H1 (cell line): ENCODE measurements around the gene WFIKKN1.

ENCODE experiments used
- CHD1 ChIP-seq: IDR thresholded peaks from 2 replicates; pipeline ENCODE4 v1.6.1; 2012; ENCODE audit warnings: low read depth, low read length, improper control_type of control experiment
- CTCF ChIP-seq, 3 experiments: IDR thresholded peaks; 1 replicate in 2 of 3; 2 replicates in 1 of 3; pipeline versions ENCODE4 v1.5.1 to v1.6.1; 2011; ENCODE audit warnings: low read length in 3 of 3, mild to moderate bottlenecking in 3 of 3, inconsistent platforms in 2 of 3, low read depth in 1 of 3, moderate library complexity in 1 of 3; ENCODE audit not compliant: insufficient read depth in 1 of 3; ENCODE audit errors: control extremely low read depth in 1 of 3
- EP300 ChIP-seq, 2 experiments: IDR thresholded peaks; 1 replicate in 1 of 2; 2 replicates in 1 of 2; pipeline ENCODE4 v1.6.1; 2011 to 2012; ENCODE audit warnings: low read depth in 2 of 2, low read length in 2 of 2, mild to moderate bottlenecking in 2 of 2, borderline replicate concordance in 1 of 2, inconsistent platforms in 1 of 2, moderate library complexity in 1 of 2
- EZH2 ChIP-seq: fragments of 200-600 bp; sonication (generic); IDR thresholded peaks from 2 replicates; pipeline ENCODE4 v1.7.1; 2012; ENCODE audit warnings: low read depth, mild to moderate bottlenecking, moderate library complexity, low read length, inconsistent platforms; ENCODE audit not compliant: severe bottlenecking
- POLR2A ChIP-seq, 2 experiments: IDR thresholded peaks; 1 replicate in 1 of 2; 2 replicates in 1 of 2; pipeline ENCODE4 v1.6.1; 2011; ENCODE audit warnings: low read depth in 2 of 2, low read length in 2 of 2, mild to moderate bottlenecking in 2 of 2; ENCODE audit errors: control extremely low read depth in 1 of 2
- RAD21 ChIP-seq, 2 experiments: IDR thresholded peaks in 1 of 2; conservative IDR thresholded peaks in 1 of 2; 2 replicates each; pipeline ENCODE4 v1.6.1; 2011; ENCODE audit warnings: low read depth in 2 of 2, low read length in 2 of 2, improper control_type of control experiment in 1 of 2, inconsistent platforms in 1 of 2, mild to moderate bottlenecking in 1 of 2, moderate library complexity in 1 of 2
- SAP30 ChIP-seq: fragments of 300-600 bp; sonication (generic); IDR thresholded peaks from 2 replicates; pipeline ENCODE4 v1.7.1; 2012; ENCODE audit warnings: low read length, moderate library complexity, mild to moderate bottlenecking, inconsistent platforms; ENCODE audit not compliant: insufficient read depth, insufficient replicate concordance

- TF ChIP-seq CHD1 (no peak), SAP30 (no peak), RAD21 (IDR thresholded peaks at IDR 0.05 in 1 of 2, conservative IDR thresholded peaks at IDR 0.05 in 1 of 2; ENCODE audit: low read depth in 2 of 2, low read length in 2 of 2) (no peak), POLR2A (IDR thresholded peaks at IDR 0.05; ENCODE audit: control extremely low read depth in 1 of 2, low read depth in 2 of 2, low read length in 2 of 2) (no peak), EP300 (IDR thresholded peaks at IDR 0.05; ENCODE audit: borderline replicate concordance in 1 of 2, low read depth in 2 of 2, low read length in 2 of 2) (no peak), CTCF (IDR thresholded peaks at IDR 0.05; ENCODE audit: control extremely low read depth in 1 of 3, insufficient read depth in 1 of 3, low read depth in 1 of 3, low read length in 3 of 3) (no peak), EZH2 (no peak)
These were observed 29.3 kb downstream of the WFIKKN1 start for GRCh38 chr16:660132-660458.
